ENCODE data around the gene MLPH. TPM values are rescaled to one million over a fixed set of nuclear protein-coding genes. Genes with fewer than 3 reads are reported as not detected.

MLPH gene
- total and polyA plus RNA-seq, 12 donors = 9.7 to 60.0 (median 40.8) TPM

DNA sequence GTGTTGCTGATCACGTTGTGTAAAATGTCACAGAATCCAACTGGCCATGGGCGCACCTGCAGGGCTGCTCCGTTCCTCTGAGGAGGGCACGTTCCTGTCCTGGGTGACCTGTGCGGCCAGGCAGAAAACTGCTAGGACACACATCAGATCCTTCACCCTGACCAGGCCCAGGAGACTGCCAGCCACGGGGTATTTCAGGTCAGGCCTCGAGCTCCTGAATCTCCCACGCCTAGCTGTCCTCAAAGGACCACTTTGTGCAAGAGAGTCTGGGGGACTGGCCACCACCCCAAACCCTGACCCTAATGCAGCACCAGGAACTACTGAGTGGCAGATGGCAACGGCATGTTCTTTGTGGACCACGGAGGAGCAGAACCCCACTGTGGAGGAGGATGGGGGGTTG, 90.4 kb downstream of the MLPH start:
- DNase-seq (no peak), ATAC-seq (no peak)
- Histone ChIP-seq H3K36me3 (no peaks in the 10 kb centered on the region), H3K27me3 (no peaks in the 10 kb centered on the region), H3K9me3 (no peaks in the 10 kb centered on the region), H3K4me1 (peaks cover 0 to 57% (median 18%) of the 10 kb centered on the region in 9 donors), H3K4me3 (no peak overlapping the region), H3K27ac (no peak overlapping the region)
- TF ChIP-seq, protein P1, sequence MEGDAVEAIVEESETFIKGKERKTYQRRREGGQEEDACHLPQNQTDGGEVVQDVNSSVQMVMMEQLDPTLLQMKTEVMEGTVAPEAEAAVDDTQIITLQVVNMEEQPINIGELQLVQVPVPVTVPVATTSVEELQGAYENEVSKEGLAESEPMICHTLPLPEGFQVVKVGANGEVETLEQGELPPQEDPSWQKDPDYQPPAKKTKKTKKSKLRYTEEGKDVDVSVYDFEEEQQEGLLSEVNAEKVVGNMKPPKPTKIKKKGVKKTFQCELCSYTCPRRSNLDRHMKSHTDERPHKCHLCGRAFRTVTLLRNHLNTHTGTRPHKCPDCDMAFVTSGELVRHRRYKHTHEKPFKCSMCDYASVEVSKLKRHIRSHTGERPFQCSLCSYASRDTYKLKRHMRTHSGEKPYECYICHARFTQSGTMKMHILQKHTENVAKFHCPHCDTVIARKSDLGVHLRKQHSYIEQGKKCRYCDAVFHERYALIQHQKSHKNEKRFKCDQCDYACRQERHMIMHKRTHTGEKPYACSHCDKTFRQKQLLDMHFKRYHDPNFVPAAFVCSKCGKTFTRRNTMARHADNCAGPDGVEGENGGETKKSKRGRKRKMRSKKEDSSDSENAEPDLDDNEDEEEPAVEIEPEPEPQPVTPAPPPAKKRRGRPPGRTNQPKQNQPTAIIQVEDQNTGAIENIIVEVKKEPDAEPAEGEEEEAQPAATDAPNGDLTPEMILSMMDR (IDR thresholded peaks at IDR 0.05) = no peak
- intact Hi-C loops (cut with DNase I) = loop anchor here in 9 of 10 donors (10.0 kb wide), 5 partner anchors 153 to 483 kb away; partner anchors contain the start of gene COL6A3 (in 1 of the 9)
- 91 to 94% methylated on average over 10 of the region's 10 CpGs for WGBS, 2 donors

DNA sequence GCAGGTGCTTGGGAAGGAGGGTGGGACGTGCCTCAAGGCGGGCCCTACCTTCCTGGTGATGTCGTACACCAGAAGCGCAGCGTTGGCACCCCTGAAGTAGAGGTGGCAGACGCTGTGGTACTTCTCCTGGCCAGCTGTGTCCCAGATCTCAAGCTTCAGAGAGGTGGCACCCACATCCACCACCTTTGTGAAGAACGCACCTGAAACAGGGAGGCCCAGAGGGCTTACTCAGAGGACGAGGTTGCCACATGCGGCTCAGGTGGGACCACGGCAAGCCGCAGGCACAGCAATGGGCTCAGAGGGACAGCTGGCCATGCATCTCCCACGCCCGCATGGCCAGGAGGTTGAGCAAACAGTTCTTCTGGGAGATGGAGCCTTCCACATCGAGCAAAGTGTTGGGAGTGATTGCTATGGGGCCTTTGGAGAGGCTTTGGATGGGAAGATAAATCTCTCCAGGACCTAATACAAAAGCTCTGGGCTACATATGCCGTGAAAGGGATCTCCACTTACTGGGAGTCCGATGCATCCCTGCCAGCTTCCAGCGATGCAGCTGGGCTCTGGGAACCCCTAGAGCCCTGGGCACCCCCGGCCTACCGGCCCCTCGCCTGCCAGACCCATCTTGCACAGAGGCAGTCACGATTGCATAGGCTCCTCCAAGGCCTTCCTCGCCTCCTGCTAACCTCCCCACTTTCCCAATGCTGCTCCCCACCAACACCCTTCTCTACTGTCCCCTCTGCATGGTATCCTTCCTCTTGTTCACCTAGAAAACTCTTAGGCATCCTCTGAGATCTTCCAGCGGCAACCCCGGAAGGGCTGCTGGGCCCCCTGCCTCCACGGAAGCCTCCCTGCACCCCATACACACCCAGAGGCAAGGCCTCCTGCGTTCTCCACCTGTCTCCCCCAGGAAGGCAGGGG, 91.2 kb downstream of the MLPH start:
- no peaks in the 10 kb centered on the region for H3K9me3 ChIP-seq
- WGBS, 2 donors = 95 to 96% methylated on average over 26 of the region's 26 CpGs
- no peak for ATAC-seq
- intact Hi-C loops (cut with DNase I) = loop anchor here in 9 of 10 donors (10.0 kb wide), 5 partner anchors 153 to 483 kb away; partner anchors contain the start of gene COL6A3 (in 1 of the 9)
- no peak for DNase-seq
- TF ChIP-seq, protein P1 (IDR thresholded peaks at IDR 0.05) = no peak
- H3K36me3 ChIP-seq = no peaks in the 10 kb centered on the region
- no peak overlapping the region for H3K4me3 ChIP-seq
- H3K27ac ChIP-seq = no peak overlapping the region
- H3K4me1 ChIP-seq = peaks cover 0 to 54% (median 21%) of the 10 kb centered on the region in 9 donors
- no peaks in the 10 kb centered on the region for H3K27me3 ChIP-seq

DNA sequence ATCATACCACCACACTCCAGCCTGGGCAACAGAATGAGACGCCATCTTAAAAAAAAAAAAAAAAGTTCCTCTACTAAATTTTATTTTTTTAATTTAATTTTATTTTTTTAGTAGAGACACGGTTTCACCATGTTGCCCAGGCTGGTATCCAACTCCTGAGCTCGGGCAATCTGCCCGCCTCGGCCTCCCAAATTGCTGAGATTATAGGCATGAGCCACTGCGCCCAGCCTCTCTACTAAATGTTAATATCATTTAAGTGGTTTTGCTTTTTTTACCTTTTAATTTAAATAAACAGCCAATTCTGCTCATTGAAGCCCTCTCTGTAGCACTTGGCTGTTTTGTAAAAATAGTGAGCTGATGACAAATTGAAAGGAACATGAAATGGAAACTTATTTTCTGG, 94.3 kb downstream of the MLPH start:
- intact Hi-C loops (cut with DNase I) = loop anchor here in 8 of 10 donors (1.0 to 10.0 kb wide), 7 partner anchors 81 to 171 kb away; no protein-coding TSS in a partner anchor
- WGBS, 2 donors = 52 to 75% methylated on average over 6 of the region's 6 CpGs
- no peaks in the 10 kb centered on the region for H3K27me3 ChIP-seq
- H3K36me3 ChIP-seq = no peaks in the 10 kb centered on the region
- H3K4me1 ChIP-seq = peaks cover 0 to 30% (median 21%) of the 10 kb centered on the region in 9 donors
- ATAC-seq (no peak), DNase-seq (no peak)
- H3K9me3 ChIP-seq = no peaks in the 10 kb centered on the region
- H3K27ac ChIP-seq = peak overlapping the region in 9 of 10 donors; percentile 75 to 92 (median 83)
- TF ChIP-seq, protein P1 (IDR thresholded peaks at IDR 0.05) = no peak
- H3K4me3 ChIP-seq = peak overlapping the region in 2 of 10 donors; percentile 1 to 44

Measured in heart right ventricle (tissue), 16 donors.